ENCODE measurements around the gene RHOT1.
"Not testable (repeated sequence)": the region's sequence is repeated elsewhere in the genome, so short reads cannot be mapped to it uniquely, and the experiment has no call there.

The RHOT1 gene

DNA sequence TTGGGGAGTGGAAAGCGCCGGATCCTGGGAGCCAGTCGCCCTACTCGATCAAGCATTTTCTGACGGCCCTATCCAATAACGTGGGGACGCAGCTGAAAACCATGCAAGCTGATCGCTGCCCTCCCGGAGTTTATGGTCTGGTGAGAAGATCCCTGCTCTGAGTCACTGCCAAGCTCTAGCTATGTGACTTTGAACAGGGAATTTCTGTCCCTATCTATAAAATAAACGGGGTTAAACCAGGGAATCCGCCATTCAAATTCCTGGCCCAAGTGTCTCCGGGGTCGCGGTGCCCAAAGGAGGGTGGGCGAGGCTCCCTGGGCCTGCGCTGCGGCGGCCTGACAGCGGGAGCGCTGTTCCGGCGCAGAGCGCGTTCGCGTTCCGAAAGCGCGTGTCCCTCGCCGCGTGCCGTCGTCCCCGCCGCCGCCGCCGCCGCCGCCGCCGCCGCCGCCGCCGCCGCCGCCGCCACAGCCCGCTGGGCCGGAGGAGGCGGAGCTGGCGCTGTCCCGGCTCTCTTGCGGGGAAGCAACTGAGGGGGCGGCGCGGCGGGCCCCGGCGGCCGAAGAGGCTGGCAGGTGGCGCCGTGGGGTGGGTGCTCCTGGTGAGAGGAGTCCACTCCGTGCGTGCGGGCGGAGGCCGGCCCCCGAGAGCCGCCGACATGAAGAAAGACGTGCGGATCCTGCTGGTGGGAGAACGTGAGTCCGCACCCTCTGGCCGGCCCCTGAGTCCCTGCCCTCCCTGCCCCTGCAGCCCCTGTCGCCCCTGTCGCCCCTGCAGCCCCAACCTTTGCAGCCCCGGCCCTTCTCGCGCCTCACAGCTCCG lies at the start of gene RHOT1:
Gene RHOT1 (plus strand): TSS at position 465 of the 819 bp plus-strand sequence. CDS start 191 bp downstream, at position 656.
- peak; percentile 90 for DNase-seq

DNA sequence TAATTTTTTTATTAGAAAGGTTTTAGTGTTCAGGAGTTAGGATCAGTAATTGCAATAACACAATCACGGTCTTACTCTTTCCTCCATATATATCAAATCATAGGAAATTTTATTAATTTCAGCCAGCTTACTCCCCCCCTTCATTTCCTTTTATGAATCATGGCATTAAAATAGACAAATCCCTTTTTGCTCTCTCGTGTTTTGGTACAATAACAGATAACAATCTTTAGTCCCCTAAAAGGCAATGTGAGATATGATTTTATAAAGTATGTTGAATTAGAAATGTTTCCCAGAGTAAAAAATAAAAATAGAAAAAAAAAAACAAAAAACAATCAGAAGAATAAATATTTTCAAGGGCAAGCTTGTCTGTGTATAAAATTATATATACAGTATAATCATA lies 42.6 kb upstream of the RHOT1 start:
- DNase-seq = no peak

DNA sequence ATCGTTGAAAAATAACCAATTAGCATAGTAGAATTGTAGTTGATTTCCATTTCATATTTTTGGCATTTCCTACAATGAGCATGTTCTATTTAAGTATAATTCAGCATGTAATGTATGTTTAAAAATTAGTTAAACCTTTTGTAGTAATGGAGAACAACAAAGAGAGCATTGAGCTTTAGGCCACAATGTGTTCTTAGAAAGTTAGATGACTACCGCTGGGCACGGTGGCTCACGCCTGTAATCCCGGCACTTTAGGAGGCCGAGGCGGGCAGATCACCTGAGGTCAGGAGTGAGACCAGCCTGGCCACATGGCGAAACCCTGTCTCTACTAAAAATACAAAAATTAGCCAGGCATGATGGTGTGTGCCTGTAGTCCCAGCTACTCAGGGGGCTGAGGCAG lies 42.0 kb upstream of the RHOT1 start:
- DNase-seq = not testable (repeated sequence)

DNA sequence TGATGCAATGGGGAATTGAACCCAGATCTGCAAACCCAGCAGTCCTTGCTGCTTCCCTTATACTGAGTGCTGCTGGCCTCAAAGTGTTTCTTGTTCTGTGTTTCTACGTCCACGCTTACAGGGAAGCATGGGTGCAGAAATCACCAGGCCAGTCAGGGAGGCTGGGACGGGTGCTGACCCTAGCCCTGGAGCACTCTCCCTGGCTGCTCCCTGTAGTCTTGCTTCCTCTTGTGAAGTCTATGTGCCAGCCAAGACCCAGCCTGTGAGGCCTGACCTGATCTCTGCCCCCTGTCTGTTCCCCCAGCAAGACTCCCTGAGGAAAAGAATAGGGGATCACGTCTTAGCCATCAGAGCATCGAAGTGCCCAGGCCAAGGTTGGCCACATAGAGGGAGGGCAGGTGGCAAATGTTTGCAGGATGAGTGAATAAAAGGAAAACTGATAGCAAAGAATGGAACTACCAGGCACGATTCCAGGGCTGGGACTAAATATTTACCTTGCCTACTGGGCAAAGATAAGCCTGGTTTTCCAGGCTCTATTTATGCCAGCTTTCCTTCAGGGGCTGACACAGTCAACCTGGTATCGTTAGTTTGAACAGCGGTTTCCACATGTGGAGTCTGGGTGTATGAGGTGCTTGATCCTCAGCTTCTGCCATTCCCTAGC lies 41.2 kb upstream of the RHOT1 start:
- no peak for DNase-seq

DNA sequence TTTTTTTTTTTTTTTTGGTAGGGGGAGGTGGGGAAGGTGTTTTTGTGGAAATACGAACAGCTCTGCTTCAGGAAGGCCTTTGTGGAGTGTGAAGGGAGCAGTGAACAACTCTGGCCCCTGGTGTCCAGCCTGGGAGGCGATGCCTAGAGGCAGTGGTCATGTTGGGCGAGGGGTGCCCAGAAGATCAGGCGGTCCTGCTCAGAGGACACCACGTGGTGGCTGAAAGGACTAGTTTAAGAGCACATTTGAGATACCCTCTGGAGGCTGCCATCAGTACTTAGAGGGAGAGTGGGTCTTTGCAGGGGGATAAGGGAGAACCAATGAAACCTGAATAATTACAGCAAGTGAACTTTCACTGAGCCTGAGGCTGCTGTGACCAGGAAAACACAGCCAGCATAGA lies 40.1 kb upstream of the RHOT1 start:
- no peak for DNase-seq

DNA sequence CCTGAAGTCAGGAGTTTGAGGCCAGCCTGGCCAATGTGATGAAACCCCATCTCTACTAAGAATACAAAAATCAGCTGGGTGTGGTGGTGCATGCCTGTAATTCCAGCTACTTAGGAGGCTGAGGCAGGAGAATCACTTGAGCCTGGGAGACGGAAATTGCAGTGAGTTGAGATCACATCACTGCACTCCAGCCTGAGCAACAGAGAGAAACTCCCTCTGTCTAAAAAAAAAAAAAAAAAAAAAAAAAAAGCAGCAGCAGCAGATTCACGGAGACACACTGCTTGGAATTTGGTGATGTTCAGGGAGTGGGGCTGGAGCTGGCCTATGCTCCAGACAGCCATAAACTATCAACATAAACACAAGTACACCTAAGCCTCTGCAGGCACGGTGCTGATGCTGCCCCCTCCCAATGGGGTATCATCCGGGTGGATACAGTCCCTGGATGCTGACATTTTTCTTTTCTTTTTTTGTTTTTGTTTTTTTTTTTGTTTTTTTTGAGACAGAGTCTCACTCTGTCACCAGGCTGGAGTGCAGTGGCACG lies 39.6 kb upstream of the RHOT1 start:
- DNase-seq = no peak

DNA sequence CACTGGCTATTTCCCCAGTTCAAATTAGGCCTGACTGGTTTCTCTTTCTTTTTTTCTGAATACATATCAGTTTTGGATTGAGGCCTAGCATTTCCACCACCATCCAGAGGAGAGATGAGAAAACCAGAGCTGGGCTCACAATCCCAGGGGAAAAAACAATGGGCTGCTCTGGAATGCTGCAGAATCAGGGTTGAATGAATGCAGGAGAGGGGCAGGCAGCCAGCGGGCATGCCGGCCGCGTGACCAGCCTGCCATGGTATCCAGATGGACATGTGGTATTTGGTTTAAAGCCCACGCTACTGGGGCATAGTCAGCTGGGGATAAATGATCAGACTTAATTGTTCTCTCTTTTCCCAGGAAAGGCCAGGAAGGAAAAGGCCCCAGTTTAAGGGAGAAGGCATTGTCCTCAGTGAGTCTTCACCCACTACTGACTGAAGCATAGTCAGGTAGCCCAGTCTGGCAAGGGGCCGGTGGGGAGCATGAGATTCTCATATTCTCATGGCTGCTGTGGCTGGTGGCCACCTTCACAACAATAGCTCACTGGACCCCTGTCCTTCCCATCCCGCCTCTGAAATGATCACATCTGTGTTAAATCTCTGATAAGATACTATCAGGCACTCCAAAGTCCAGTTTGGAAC lies 38.7 kb upstream of the RHOT1 start:
- no peak for DNase-seq

DNA sequence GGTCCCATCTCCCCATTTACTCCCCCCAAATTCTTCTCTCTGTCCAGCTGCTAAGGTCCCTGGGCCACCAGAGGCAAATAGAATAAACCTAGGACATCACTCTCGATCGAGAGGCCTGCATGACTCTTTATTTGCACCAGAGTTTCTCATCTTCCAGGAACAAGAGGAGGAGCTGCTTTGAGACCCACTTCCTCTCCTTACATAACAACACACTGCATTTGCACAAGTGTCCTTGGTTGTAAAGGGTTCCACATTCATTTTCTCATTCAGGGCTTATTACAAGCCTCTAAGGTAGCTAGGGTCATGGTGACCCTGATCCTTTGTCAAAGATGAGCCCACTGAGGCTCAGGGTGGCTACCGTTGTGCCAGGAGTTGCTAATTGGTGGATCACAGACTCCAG lies 38.1 kb upstream of the RHOT1 start:
- DNase-seq = no peak

DNA sequence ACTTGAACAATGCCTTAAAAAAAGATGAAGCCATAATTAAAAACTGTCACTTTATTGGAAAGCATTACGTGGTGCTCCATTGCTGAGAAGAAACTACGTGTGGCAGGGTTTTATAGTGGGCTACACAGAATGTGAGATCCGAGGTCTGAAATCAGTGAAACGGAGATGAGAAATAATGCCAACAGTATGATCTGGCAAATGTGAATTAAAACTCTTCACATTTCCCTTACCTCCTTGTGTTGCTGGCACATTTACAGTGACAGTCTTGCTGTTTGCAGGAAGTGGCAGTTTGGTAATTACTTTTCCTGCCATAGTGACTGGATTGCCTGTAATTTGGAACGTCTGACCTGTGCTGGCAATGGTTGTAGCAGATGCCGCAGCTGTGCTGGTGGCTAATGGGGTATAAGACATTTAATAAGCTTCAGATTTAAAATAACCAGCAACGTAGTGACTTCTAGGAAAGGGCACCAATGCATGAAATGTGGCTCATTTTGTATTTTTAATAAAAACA lies 35.8 kb upstream of the RHOT1 start:
- not testable (repeated sequence) for DNase-seq

DNA sequence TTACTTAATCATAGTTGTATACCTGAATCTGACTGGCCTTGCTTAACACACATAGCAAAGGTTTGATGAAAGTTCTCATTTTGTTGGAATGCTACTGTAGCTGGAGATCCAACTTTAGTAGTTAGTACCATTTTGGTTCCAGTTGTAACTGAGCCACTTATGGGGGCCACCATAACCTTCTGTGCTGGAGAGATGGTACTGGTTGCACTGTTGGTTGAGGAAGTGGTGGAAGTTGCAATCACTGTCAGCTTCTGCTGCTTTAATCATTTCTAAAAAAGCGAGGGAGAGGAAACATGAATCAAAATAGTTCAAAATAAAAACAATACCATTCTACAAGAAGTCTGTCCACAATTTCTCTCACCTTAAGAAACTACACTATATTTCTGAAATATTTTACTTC lies 35.1 kb upstream of the RHOT1 start:
- DNase-seq = not testable (repeated sequence)

DNA sequence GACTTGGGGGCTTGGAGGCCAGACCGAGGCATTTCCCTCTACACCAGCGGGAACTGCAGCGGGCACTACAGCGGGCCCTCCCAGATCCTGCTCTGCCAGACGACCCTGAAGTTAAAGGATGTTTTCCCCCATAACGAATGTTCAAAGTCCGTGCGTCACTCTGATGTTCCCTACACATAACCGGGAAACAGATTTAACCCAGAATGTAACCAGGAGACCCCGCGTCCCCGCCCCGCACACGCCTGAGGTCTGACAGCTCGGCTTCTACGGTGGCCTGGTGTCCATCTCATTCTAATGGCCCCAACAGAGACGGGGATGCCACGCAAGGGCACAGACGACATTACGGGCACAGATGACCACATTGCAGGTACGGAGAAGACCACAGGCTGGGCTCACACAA lies 31.7 kb upstream of the RHOT1 start:
- DNase-seq = no peak

DNA sequence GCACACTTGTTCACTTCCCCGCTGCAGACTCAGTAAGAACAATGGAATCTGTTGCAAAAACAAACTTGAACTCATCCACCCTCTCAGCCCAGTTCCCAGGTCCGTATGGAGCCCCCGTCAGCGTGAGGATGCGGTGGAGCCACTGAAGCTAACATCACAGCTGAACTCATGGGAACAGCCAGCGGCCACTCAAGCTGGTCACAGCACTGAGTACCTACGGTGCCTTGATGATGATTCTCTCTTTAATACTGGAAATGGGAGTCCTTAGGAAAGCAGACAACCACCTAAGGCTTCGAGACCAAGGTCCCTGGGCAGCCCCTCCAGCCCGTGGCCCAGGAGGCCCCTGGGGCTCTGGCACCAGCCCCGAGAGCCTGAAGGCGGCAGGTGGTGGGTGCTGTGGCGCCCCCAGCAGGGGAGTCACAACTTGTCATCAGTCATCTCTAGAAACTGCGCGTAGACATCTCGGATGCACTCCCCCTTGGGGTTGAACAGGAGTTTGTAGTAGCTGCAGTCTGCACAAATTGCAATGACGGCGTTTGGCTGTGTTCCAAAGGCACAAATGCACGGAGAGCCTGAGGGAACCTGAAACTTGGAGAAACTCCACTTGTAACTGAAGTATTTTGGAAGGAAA lies 31.0 kb upstream of the RHOT1 start:
- peak; percentile 21 for DNase-seq

DNA sequence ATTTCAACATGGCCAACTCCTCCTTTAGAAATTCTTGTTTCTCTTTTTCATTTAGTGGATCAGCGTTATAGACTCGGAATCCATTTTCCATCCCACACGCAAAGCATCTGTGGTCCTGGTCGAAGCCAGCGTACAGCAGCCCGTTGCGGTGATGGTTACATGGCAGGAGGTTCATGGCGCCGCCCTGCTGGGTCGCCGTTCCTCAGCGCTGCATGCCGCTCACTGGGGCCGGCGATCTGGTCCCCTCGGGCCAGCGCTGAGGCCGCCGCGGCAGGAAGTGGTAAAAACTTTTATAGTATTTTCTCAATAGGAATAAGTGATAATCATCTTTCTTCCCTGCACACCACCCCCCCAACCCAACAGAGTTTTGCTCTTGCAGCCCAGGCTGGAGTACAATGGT lies 29.9 kb upstream of the RHOT1 start:
- DNase-seq = no peak

DNA sequence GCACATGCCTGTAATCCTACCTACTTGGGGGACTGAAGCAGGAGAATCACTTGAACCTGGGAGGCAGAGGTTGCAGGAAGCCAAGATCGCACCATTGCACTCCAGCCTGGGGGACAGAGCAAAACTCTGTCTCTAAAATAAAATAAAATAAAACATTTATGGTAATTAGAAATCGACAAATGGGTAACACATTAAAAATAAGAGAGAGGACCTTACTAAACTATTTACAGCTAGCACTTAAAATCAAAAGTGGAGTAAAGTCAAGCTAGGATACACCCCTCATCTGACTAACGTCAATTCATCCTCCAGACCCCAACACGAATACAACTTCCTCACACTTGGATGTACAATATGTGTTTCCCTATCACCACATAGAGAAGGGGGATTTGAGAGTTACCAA lies 27.8 kb upstream of the RHOT1 start:
- DNase-seq = no peak

DNA sequence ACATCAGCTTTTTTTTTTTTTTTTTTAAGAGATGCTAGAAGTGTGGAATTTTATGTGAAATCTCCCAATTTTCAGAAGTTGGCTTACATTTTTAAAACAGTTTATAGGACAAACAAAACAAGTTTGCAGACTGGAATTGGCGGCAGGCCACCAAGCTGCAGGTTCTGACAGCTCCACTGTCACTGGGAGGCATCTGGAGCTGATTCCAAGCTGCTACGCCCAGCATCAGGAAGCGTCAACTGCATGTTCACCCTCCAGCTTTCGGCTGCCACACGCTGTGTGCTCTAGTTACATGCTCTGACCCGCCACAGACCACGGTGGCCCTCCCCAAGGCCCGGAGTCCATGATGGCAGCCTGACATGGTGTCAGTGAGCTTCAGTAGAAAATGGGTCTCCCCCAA lies 26.8 kb upstream of the RHOT1 start:
- DNase-seq = not testable (repeated sequence)

DNA sequence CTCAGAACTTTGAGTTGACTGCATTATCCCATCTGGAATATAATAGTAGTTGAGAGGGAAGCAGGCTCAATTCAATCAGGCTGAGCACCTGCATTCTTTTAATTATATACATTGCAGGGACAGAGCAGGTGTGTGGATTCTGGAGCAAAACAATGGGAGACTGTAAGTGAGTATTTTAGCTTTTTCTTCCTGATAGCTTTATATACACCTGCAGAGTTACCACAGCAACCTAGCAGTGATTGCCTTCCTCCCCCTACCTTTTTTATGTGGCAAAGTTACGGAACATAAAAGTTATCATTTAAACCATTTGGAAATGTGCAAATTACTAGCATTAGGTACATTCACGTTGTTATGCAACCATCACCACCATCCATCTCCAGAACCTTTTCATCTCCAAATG lies 25.4 kb upstream of the RHOT1 start:
- no peak for DNase-seq

DNA sequence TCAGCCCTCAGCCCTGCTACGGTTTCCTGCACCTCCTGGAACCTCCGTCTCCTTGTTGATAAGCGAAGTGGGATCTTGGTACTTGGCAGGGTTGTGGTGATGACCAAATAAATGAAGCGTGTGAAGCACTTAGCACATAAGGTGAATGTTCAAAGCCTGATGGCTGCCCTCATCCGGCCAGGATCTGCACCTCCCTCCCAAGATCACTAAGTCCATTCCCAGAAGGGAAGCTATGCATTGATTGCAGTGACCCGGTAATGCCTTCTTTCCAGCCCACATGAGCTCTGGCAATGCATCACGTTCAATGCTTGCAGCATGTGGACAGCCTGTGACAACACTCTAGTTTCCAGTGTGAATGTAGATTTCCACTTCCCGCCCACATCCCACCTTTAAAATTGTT lies 24.9 kb upstream of the RHOT1 start:
- DNase-seq = no peak

DNA sequence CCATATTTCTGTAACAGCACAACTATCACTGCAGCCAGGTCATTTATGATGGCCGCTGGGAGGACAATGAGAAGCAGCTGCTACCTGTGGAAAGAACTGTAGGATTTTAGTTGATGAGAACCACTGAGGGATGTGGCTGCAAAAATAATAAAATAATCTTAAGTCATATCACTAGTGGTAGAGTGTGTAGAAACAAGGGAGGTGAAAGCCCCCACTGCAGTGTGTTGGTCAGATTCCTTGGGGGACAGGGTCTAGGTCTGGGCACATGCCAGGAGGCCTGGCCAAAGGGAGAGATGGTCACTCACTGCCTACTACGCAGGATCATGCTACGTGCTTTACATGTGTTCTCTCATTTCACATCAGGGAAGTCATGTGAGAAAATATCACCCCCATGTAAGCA lies 24.2 kb upstream of the RHOT1 start:
- DNase-seq = not testable (repeated sequence)

DNA sequence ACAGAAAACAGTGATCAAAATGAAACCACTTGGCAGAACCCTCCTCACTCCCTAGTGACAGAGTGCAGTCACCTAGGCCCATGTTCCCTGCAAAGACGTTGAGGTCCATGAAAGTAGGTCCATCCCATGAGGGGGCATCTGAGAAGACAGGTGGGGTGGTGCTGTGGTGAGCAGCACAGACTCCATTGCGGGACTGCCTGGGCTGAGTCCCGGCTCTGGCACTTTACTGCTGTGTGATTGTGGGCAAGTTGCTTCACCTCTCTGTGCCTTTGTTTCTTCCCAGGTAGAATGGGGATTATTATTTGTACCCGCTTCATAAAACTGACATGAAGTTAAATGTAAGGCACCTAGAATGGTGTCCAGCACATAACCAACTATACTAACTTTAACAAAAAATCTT lies 23.5 kb upstream of the RHOT1 start:
- no peak for DNase-seq

DNA sequence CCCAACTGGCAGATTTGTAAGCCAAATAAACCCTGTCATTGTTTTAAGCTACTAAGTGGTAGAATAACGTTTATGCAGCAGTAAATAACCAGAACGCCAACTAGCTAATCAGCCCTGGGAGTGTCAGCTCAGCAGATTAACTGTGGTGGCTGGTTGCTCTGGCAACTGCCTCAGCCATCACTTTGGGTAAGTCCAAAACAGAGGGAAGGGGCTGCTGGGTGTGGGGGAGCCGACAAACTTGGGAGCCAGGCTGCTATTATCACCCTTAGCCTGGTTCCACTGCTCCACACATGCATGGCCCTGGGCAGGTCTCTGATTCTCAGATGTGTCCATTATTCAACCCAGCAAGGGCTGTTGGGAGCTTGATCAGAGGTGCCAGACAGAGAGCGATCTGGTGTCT lies 22.2 kb upstream of the RHOT1 start:
- no peak for DNase-seq

DNA sequence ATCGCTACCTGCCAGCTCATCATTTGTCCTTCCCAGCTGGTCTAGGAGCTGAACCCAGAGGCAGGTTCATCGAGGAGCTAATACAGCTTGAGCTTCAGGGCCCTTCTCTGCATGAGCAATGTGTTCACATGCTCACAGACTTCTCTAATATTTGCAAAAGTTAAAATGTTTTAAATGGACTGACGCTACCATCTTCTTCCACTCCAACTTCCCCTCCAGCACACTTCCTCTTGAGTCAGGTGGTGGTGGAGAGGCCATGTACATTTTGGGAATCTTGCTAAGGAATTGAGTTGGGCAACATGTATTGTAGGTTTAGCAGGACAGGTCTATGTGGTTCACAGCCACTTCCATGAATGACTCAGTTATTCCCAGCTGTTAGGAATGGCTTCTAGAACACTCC lies 21.6 kb upstream of the RHOT1 start:
- no peak for DNase-seq

DNA sequence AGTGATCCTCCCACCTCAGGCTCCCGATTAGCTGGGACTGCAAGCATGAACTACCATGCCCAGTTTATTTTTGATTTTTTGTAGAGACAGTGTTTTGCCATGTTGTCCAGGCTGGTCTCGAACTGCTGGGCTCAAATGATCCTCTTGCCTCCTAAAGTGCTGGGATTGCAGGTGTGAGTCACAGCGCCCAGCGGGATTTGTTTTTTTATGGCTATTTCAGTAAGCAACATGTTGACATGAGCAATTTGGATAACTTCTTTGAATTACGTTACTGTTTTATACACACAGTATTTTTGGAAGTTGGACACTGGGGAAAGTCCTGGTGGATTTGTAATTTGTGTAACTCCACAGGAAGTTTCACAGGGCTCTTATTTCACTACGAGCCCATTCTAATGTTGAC lies 18.5 kb upstream of the RHOT1 start:
- no peak for DNase-seq

Data from HCEC 1CT (cell line).